Activated CD8-positive, alpha-beta T cell treated with anti-CD3 and anti-CD28 coated beads for 36 hours (primary cell): ENCODE results near the gene HEXA. TPM values are rescaled to one million over a fixed set of nuclear protein-coding genes. Genes with fewer than 3 reads are reported as not detected.
A peak's percentile ranks its signal among the peaks of the same experiment; 100 is the strongest.

Experiments used
- ATAC-seq: fragments of 200-7000 bp; cut with Tn5 transposase; one replicate; pipeline ENCODE4 v1.10.0; 2021; ENCODE audit warnings: mild to moderate bottlenecking, moderate library complexity
- CTCF ChIA-PET: fragments of 350-600 bp; sonication (Branson Sonifier 250); formaldehyde crosslinking; loops from one replicate; lab custom pipeline; 2021; ENCODE audit warnings: antibody characterized with exemption; lab: Charles Lee
- POLR2A ChIA-PET: fragments of 350-600 bp; sonication (Branson Sonifier 250); formaldehyde crosslinking; loops from one replicate; lab custom pipeline; 2021; ENCODE audit warnings: antibody characterized with exemption; lab: Charles Lee
- DNase-seq: peaks from one replicate; pipeline ENCODE4 v3.0.0-alpha.2; 2020
- H3K27ac Mint-ChIP-seq: one replicate; pipeline ENCODE4 v1.8.0; 2021; ENCODE audit warnings: mild to moderate bottlenecking, mixed read lengths
- H3K27me3 Mint-ChIP-seq: one replicate; pipeline ENCODE4 v1.8.0; 2021; ENCODE audit warnings: mixed read lengths
- H3K36me3 Mint-ChIP-seq: one replicate; pipeline ENCODE4 v1.8.0; 2021; ENCODE audit warnings: low read depth, mixed read lengths
- H3K4me1 Mint-ChIP-seq: one replicate; pipeline ENCODE4 v1.8.0; 2021; ENCODE audit warnings: low read depth, mixed read lengths
- H3K4me3 Mint-ChIP-seq: one replicate; pipeline ENCODE4 v1.8.0; 2021; ENCODE audit warnings: mild to moderate bottlenecking, moderate library complexity, mixed read lengths
- H3K9me3 Mint-ChIP-seq: one replicate; pipeline ENCODE4 v1.8.0; 2021; ENCODE audit warnings: mixed read lengths
- intact Hi-C: fragments of 100-400 bp; cut with micrococcal nuclease; formaldehyde crosslinking; loops from one replicate; pipeline ENCODE4 v1.10.0; 2022
- total RNA-seq, 2 experiments: library from RNA; stranded (reverse); gene quantifications; one replicate each; pipeline ENCODE4 v1.2.3, GENCODE V29; 2021
- TF ChIP-seq, protein P1 (sequence below): fragments of 200-600 bp; IDR thresholded peaks from one replicate; pipeline ENCODE4 v1.8.0; 2022; ENCODE audit warnings: antibody characterized with exemption, mild to moderate bottlenecking

HEXA gene
- total RNA-seq, 2 experiments from 2014 or later: 55.8 to 66.8 TPM

DNA sequence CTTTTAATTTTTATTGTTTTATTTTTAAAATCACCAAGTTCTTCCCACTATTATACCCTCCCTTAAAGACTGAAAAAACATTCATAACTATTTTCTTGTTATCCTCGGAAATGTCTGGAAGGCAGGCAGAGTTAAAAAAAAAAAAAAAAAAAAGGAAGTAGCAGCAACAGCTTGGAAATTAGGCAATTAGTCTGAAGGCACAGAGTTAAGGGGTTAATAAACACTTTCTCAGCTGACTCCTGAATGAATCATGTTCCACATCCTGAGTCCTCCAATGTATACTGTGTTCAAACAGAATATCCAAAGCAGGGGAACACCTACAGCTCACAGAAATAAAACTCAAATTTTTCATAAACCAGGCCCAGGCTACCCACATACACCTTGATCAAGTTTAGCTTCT, 5.8 kb downstream of the HEXA start:
- DNase-seq (no peak), ATAC-seq (no peak)
- ChIA-PET POLR2A (no interaction called here), CTCF (interaction anchor here (0.9 kb wide), 1 partner anchor 17 kb away, joined by 3 read pairs; no protein-coding TSS in a partner anchor)
- TF ChIP-seq, protein P1, sequence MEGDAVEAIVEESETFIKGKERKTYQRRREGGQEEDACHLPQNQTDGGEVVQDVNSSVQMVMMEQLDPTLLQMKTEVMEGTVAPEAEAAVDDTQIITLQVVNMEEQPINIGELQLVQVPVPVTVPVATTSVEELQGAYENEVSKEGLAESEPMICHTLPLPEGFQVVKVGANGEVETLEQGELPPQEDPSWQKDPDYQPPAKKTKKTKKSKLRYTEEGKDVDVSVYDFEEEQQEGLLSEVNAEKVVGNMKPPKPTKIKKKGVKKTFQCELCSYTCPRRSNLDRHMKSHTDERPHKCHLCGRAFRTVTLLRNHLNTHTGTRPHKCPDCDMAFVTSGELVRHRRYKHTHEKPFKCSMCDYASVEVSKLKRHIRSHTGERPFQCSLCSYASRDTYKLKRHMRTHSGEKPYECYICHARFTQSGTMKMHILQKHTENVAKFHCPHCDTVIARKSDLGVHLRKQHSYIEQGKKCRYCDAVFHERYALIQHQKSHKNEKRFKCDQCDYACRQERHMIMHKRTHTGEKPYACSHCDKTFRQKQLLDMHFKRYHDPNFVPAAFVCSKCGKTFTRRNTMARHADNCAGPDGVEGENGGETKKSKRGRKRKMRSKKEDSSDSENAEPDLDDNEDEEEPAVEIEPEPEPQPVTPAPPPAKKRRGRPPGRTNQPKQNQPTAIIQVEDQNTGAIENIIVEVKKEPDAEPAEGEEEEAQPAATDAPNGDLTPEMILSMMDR: no peak
- H3K27me3 Mint-ChIP-seq: no peaks in the 10 kb centered on the region
- H3K4me1 Mint-ChIP-seq: peaks cover 41% of the 10 kb centered on the region
- H3K9me3 Mint-ChIP-seq: no peaks in the 10 kb centered on the region
- H3K4me3 Mint-ChIP-seq: no peak overlapping the region
- H3K36me3 Mint-ChIP-seq: peaks cover 10% of the 10 kb centered on the region
- intact Hi-C loops: no loop called here
- H3K27ac Mint-ChIP-seq: no peak overlapping the region

DNA sequence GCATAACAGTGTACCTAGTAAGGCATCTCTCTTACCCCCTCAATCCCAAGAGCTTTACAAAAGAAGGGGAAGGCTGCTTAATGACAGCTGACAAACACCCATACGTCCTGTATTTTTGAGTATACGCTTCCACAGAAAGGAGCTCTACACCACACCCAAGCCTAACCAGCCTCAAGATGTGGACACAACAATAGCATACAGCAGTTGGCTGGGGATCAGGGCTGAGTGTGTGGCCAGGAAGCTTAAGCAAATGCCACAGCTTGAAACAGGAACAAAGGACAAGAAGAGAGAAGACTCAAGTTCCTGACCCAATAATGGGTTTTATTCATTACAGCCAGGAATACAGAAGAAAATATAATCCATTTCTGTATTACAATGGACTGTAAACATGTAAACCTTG, 6.9 kb downstream of the HEXA start:
- ATAC-seq: no peak
- TF ChIP-seq, protein P1: no peak
- DNase-seq: no peak
- CTCF ChIA-PET: interaction anchor here (0.9 kb wide), 1 partner anchor 16 kb away, joined by 3 read pairs; no protein-coding TSS in a partner anchor
- Mint-ChIP-seq H3K4me3 (no peak overlapping the region), H3K36me3 (peaks cover 10% of the 10 kb centered on the region), H3K27ac (no peak overlapping the region), H3K27me3 (no peaks in the 10 kb centered on the region), H3K9me3 (no peaks in the 10 kb centered on the region), H3K4me1 (peaks cover 32% of the 10 kb centered on the region)
- POLR2A ChIA-PET: interaction anchor here (0.9 kb wide), 1 partner anchor 14 kb away, joined by 3 read pairs; no protein-coding TSS in a partner anchor
- intact Hi-C loops: no loop called here

DNA sequence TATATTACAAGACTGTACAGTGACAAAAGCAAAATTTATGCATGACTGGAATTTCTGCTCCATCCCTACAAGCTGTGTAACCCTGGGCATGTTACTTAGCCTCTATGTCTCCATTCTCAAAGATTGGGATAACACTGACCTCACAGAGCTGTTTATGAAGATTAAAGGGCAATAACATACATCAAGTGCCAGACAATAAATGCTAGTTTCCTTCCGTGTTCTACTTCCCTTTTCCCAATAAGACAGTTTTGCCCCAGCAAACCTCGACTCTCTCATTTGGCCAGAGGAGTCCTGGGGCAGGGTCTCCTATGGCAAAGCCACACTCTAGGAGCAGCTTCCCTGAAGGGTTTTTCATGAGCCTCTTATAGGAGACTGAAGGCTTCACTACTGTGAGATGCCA, 7.5 kb downstream of the HEXA start:
- TF ChIP-seq, protein P1: no peak
- peaks cover 10% of the 10 kb centered on the region for H3K36me3 Mint-ChIP-seq
- no peak overlapping the region for H3K4me3 Mint-ChIP-seq
- H3K27ac Mint-ChIP-seq: no peak overlapping the region
- intact Hi-C loops: no loop called here
- ATAC-seq (no peak), DNase-seq (no peak)
- H3K27me3 Mint-ChIP-seq: no peaks in the 10 kb centered on the region
- peaks cover 29% of the 10 kb centered on the region for H3K4me1 Mint-ChIP-seq
- CTCF ChIA-PET: no interaction called here
- POLR2A ChIA-PET: interaction anchor here (0.9 to 2.6 kb wide), 3 partner anchors 8 to 14 kb away, joined by 3 to 17 read pairs (median 3); partner anchors contain the start of gene HEXA
- H3K9me3 Mint-ChIP-seq: no peaks in the 10 kb centered on the region

DNA sequence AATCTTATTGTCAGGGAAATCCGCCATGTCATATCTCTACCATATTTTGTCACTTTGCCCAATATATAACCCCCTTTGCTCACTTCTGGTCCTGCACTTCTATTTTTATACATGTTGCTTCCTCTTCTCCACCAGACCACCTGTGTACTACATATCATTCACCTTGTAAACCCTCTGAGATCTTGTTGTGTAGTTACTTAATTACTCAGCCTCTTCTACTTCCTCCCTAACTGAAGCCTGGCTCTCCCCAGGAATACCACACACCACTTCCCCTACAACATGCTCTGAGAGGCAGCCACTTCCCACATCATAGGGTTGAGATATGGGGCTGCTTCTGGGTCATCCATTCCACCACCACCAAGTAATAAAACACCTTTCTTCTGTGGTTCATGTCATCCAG, 10.0 kb downstream of the HEXA start:
- POLR2A ChIA-PET: interaction anchor here (1.1 to 2.6 kb wide), 2 partner anchors 8 to 10 kb away, joined by 4 to 17 read pairs; partner anchors contain the start of gene HEXA
- Mint-ChIP-seq H3K4me3 (no peak overlapping the region), H3K9me3 (no peaks in the 10 kb centered on the region), H3K4me1 (peaks cover 24% of the 10 kb centered on the region), H3K27me3 (no peaks in the 10 kb centered on the region), H3K36me3 (peaks cover 10% of the 10 kb centered on the region), H3K27ac (peak overlapping the region; percentile 39)
- DNase-seq (peak; percentile 49), ATAC-seq (peak; percentile 88)
- CTCF ChIA-PET: interaction anchor here (1.3 kb wide), 1 partner anchor 53 kb away, joined by 3 read pairs; no protein-coding TSS in a partner anchor
- intact Hi-C loops: no loop called here
- TF ChIP-seq, protein P1: no peak

DNA sequence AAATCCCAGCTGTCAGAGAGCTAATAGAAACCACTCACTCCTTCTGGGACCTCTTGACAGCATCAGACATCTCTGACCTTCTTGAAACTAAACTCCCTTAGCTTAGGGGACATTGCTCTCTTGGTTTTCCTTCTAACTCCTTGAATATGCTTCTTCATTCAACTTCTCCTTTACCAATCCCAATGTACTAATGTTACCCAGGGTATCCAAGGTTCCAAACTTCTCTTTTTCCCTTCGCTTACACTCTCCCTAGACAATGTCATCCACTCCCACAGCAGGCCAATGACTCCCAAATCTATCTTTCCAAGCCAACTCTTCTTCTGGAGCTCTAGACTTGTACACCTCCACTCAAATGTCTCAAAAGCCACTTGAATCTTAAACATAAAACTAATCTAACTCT, 14.6 kb downstream of the HEXA start:
- POLR2A ChIA-PET: no interaction called here
- no peak for ATAC-seq
- H3K4me3 Mint-ChIP-seq: no peak overlapping the region
- H3K9me3 Mint-ChIP-seq: no peaks in the 10 kb centered on the region
- peaks cover 18% of the 10 kb centered on the region for H3K4me1 Mint-ChIP-seq
- H3K27me3 Mint-ChIP-seq: no peaks in the 10 kb centered on the region
- intact Hi-C loops: no loop called here
- DNase-seq: no peak
- TF ChIP-seq, protein P1: no peak
- no peak overlapping the region for H3K27ac Mint-ChIP-seq
- peaks cover 2% of the 10 kb centered on the region for H3K36me3 Mint-ChIP-seq
- CTCF ChIA-PET: no interaction called here
